ENCODE measurements around the gene TMEM109.

Gene TMEM109

GRCh38 chr11:60946601-60947264, 32.8 kb downstream of the TMEM109 start:
- no peak for TF ChIP-seq CTCF (IDR thresholded peaks at IDR 0.05; ENCODE audit: unreplicated experiment in 3 of 3)
- H3K36me3 Mint-ChIP-seq (ENCODE audit: low read depth), result peaks cover 6% of the 10 kb centered on the region
- H3K9me3 Mint-ChIP-seq, result no peaks in the 10 kb centered on the region
- H3K27me3 Mint-ChIP-seq (ENCODE audit: low read depth), result peaks cover 23% of the 10 kb centered on the region
- H3K27ac Mint-ChIP-seq, result peak overlapping the region in 1 of 3 experiments; percentile 37
- peak overlapping the region in 1 of 3 experiments; percentile 41 for H3K4me3 Mint-ChIP-seq
- peaks cover 71% of the 10 kb centered on the region for H3K4me1 Mint-ChIP-seq

GRCh38 chr11:60947700-60948099, 33.7 kb downstream of the TMEM109 start:
- peaks cover 26% of the 10 kb centered on the region for H3K27me3 Mint-ChIP-seq (ENCODE audit: low read depth)
- H3K4me1 Mint-ChIP-seq, result peaks cover 66% of the 10 kb centered on the region
- no peak overlapping the region for H3K4me3 Mint-ChIP-seq
- H3K36me3 Mint-ChIP-seq (ENCODE audit: low read depth), result peaks cover 6% of the 10 kb centered on the region
- peak overlapping the region; percentile 21 to 59 (median 49) for H3K27ac Mint-ChIP-seq
- no peak for TF ChIP-seq CTCF (IDR thresholded peaks at IDR 0.05; ENCODE audit: unreplicated experiment in 3 of 3)
- no peaks in the 10 kb centered on the region for H3K9me3 Mint-ChIP-seq

- Mint-ChIP-seq H3K4me3 (peak overlapping the region; percentile 39 to 77 (median 51)), H3K4me1 (peaks cover 64% of the 10 kb centered on the region), H3K27ac (peak overlapping the region; percentile 21 to 59 (median 49)), H3K36me3 (ENCODE audit: low read depth) (peaks cover 6% of the 10 kb centered on the region), H3K27me3 (ENCODE audit: low read depth) (peaks cover 26% of the 10 kb centered on the region), H3K9me3 (no peaks in the 10 kb centered on the region)
- TF ChIP-seq CTCF (IDR thresholded peaks at IDR 0.05; ENCODE audit: unreplicated experiment in 3 of 3), result no peak
Observed at GRCh38 chr11:60948250-60948649, 34.3 kb downstream of the TMEM109 start.

GRCh38 chr11:60950024-60950423, 36.1 kb downstream of the TMEM109 start:
- H3K27me3 Mint-ChIP-seq (ENCODE audit: low read depth), result peaks cover 32% of the 10 kb centered on the region
- TF ChIP-seq CTCF (IDR thresholded peaks at IDR 0.05; ENCODE audit: unreplicated experiment in 3 of 3), result no peak
- no peaks in the 10 kb centered on the region for H3K9me3 Mint-ChIP-seq
- H3K4me3 Mint-ChIP-seq, result peak overlapping the region; percentile 66 to 84 (median 74)
- peaks cover 50% of the 10 kb centered on the region for H3K4me1 Mint-ChIP-seq
- H3K36me3 Mint-ChIP-seq (ENCODE audit: low read depth), result peaks cover 6% of the 10 kb centered on the region
- H3K27ac Mint-ChIP-seq, result peak overlapping the region; percentile 45 to 80 (median 75)

- Mint-ChIP-seq H3K27me3 (ENCODE audit: low read depth) (peaks cover 28% of the 10 kb centered on the region), H3K4me1 (peaks cover 43% of the 10 kb centered on the region), H3K36me3 (ENCODE audit: low read depth) (peaks cover 3% of the 10 kb centered on the region), H3K4me3 (peak overlapping the region in 2 of 3 experiments; percentile 17 to 77), H3K9me3 (no peaks in the 10 kb centered on the region), H3K27ac (no peak overlapping the region)
- no peak for TF ChIP-seq CTCF (IDR thresholded peaks at IDR 0.05; ENCODE audit: unreplicated experiment in 3 of 3)
Observed at GRCh38 chr11:60950933-60951605, 37.1 kb downstream of the TMEM109 start.

- no peak for TF ChIP-seq CTCF (IDR thresholded peaks at IDR 0.05; ENCODE audit: unreplicated experiment in 3 of 3)
- peaks cover 28% of the 10 kb centered on the region for H3K27me3 Mint-ChIP-seq (ENCODE audit: low read depth)
- peak overlapping the region; percentile 41 to 92 (median 75) for H3K27ac Mint-ChIP-seq
- peaks cover 38% of the 10 kb centered on the region for H3K4me1 Mint-ChIP-seq
- H3K36me3 Mint-ChIP-seq (ENCODE audit: low read depth), result no peaks in the 10 kb centered on the region
- H3K9me3 Mint-ChIP-seq, result no peaks in the 10 kb centered on the region
- peak overlapping the region; percentile 61 to 79 (median 77) for H3K4me3 Mint-ChIP-seq
Observed at GRCh38 chr11:60951606-60951903, 37.6 kb downstream of the TMEM109 start.

Measured in nephron (organoid).